IPS-18c (cell line): Measurements from ENCODE around the gene TECPR2.
"Not testable (repeated sequence)": the region's sequence is repeated elsewhere in the genome, so short reads cannot be mapped to it uniquely, and the experiment has no call there.

Experiments
- H3K4me3 ChIP-seq: 2 replicates; pipeline ENCODE4 v1.7.0; 2013; ENCODE audit warnings: low read depth, mild to moderate bottlenecking, low read length, moderate library complexity; ENCODE audit not compliant: insufficient read depth
- H3K9me3 ChIP-seq: one replicate; pipeline ENCODE4 v1.6.1; 2013; ENCODE audit warnings: mild to moderate bottlenecking, low read length, moderate library complexity; ENCODE audit not compliant: control insufficient read depth, insufficient read depth

Gene TECPR2

GRCh38 chr14:102540315-102541028 lies 177.7 kb downstream of the TECPR2 start:
- H3K9me3 ChIP-seq = no peaks in the 10 kb centered on the region
- no peak overlapping the region; the same call in 1 of the 2 replicates for H3K4me3 ChIP-seq

- not testable (repeated sequence) for H3K4me3 ChIP-seq, H3K9me3 ChIP-seq
These were observed 178.3 kb downstream of the TECPR2 start for GRCh38 chr14:102541029-102541491.

GRCh38 chr14:102541771-102542170 lies 179.0 kb downstream of the TECPR2 start:
- no peak overlapping the region for H3K4me3 ChIP-seq
- no peaks in the 10 kb centered on the region for H3K9me3 ChIP-seq

GRCh38 chr14:102544046-102544746 lies 181.5 kb downstream of the TECPR2 start:
- no peaks in the 10 kb centered on the region for H3K9me3 ChIP-seq
- peak overlapping the region; percentile 24; the same call in 1 of the 2 replicates for H3K4me3 ChIP-seq

- Histone ChIP-seq H3K4me3 (peak overlapping the region; percentile 47; the same call in 1 of the 2 replicates), H3K9me3 (no peaks in the 10 kb centered on the region)
These were observed 182.2 kb downstream of the TECPR2 start for GRCh38 chr14:102544747-102545460.

- Histone ChIP-seq H3K9me3 (no peaks in the 10 kb centered on the region), H3K4me3 (peak overlapping the region; percentile 47; the same call in 1 of the 2 replicates)
These were observed 182.9 kb downstream of the TECPR2 start for GRCh38 chr14:102545461-102546265.

- no peak overlapping the region for H3K4me3 ChIP-seq
- H3K9me3 ChIP-seq = no peaks in the 10 kb centered on the region
These were observed 186.0 kb downstream of the TECPR2 start for GRCh38 chr14:102548616-102549240.

- H3K4me3 ChIP-seq, H3K9me3 ChIP-seq: not testable (repeated sequence)
These were observed 188.2 kb downstream of the TECPR2 start for GRCh38 chr14:102550927-102551401.
